Body of pancreas (tissue), 4 donors: ENCODE results near the gene HMG20A. TPM values are rescaled to one million over a fixed set of nuclear protein-coding genes. Genes with fewer than 3 reads are reported as not detected.

Experiments used
- ATAC-seq: fragments of 150-250 bp; one replicate; pipeline ENCODE4 v1.9.1; 2016
- DNase-seq, 4 donors: peaks; one replicate each; pipeline ENCODE4 v3.0.0-alpha.2; 2019
- H3K27ac ChIP-seq, 4 donors: fragments of 200-600 bp; sonication (generic); 1 replicate in 3 of 4; 2 replicates in 1 of 4; pipeline versions ENCODE4 v1.5.1 to v1.6.1; 2016 to 2019; ENCODE audit warnings: mild to moderate bottlenecking in 1 of 4, mixed read lengths in 1 of 4, moderate library complexity in 1 of 4
- H3K27me3 ChIP-seq, 2 donors: fragments of 200-600 bp; sonication (generic); one replicate each; pipeline ENCODE4 v1.6.0; 2016; ENCODE audit warnings: mild to moderate bottlenecking in 1 of 2
- H3K36me3 ChIP-seq, 2 donors: fragments of 200-600 bp; sonication (generic); replicated peaks in 1 of 2; 2 replicates each; pipeline ENCODE4 v1.5.1; 2016; ENCODE audit warnings: low read depth in 2 of 2; ENCODE audit not compliant: insufficient read depth in 1 of 2
- H3K4me1 ChIP-seq: fragments of 200-600 bp; sonication (generic); one replicate; pipeline ENCODE4 v1.6.0; 2016
- H3K4me3 ChIP-seq, 2 donors: fragments of 200-600 bp; sonication (generic); 1 replicate in 1 of 2; 2 replicates in 1 of 2; pipeline ENCODE4 v1.5.1; 2016 to 2019
- H3K9me3 ChIP-seq, 3 donors: fragments of 200-600 bp; sonication (generic); 1 replicate in 2 of 3; 2 replicates in 1 of 3; pipeline ENCODE4 v1.5.1; 2016
- POLR2A ChIP-seq, 3 donors: fragments of 450-650 bp; IDR thresholded peaks; one replicate each; pipeline ENCODE4 v1.6.1; 2016; ENCODE audit warnings: antibody characterized with exemption in 3 of 3, mild to moderate bottlenecking in 2 of 3
- WGBS, 2 donors: methylation state at CpG; one replicate each; pipeline ENCODE4 v1.1.5; 2017; 5-methylcytosine and 5-hydroxymethylcytosine counted together
- intact Hi-C: fragments of 100-400 bp; cut with DNase I; formaldehyde crosslinking; loops from one replicate; pipeline ENCODE4 v1.15.1; 2023
- total RNA-seq, 2 donors: library from RNA; depleted of rRNA; stranded (reverse); fragments of >200 nt; gene quantifications; one replicate each; pipeline ENCODE4 v1.1.0, GENCODE V29; 2016
- TF ChIP-seq, protein P1 (sequence below), 7 experiments: fragments of 450-650 bp in 4 of 7; fragments of 200-600 bp in 3 of 7; sonication (generic) in 3 of 7; IDR thresholded peaks; one replicate each; pipeline ENCODE4 v1.5.1; 2016 to 2019; ENCODE audit warnings: antibody characterized with exemption in 7 of 7

HMG20A gene
- total RNA-seq, 2 donors from 2014 or later, result 21.8 to 59.0 TPM

DNA sequence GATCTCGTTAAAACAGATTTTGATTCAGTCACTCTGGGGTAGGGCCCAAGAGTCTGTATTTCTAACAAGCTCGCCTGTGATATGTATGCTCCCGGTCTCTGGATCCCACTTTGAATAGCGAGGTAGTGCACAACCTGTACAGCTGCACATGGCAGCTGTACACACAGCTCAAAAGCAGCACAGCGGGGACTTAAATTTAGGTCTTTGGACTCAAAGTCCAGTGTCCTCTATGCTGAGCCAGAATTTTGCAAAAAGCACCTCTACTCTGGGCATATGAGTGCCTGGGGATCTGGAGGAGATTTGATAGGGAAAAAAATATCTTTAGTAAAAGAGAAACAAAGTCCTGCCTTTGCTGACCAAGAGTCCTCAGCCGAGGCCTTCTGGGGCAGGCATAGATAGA, 83.1 kb downstream of the HMG20A start:
- TF ChIP-seq POLR2A (IDR thresholded peaks at IDR 0.05), result no peak
- TF ChIP-seq, protein P1, sequence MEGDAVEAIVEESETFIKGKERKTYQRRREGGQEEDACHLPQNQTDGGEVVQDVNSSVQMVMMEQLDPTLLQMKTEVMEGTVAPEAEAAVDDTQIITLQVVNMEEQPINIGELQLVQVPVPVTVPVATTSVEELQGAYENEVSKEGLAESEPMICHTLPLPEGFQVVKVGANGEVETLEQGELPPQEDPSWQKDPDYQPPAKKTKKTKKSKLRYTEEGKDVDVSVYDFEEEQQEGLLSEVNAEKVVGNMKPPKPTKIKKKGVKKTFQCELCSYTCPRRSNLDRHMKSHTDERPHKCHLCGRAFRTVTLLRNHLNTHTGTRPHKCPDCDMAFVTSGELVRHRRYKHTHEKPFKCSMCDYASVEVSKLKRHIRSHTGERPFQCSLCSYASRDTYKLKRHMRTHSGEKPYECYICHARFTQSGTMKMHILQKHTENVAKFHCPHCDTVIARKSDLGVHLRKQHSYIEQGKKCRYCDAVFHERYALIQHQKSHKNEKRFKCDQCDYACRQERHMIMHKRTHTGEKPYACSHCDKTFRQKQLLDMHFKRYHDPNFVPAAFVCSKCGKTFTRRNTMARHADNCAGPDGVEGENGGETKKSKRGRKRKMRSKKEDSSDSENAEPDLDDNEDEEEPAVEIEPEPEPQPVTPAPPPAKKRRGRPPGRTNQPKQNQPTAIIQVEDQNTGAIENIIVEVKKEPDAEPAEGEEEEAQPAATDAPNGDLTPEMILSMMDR (IDR thresholded peaks at IDR 0.05), result no peak
- peaks cover 41% of the 10 kb centered on the region for H3K4me1 ChIP-seq
- no peak overlapping the region for H3K27ac ChIP-seq
- H3K9me3 ChIP-seq, result no peaks in the 10 kb centered on the region
- 87 to 92% methylated on average over 5 of the region's 6 CpGs for WGBS, 2 donors
- no peak overlapping the region for H3K4me3 ChIP-seq
- ATAC-seq (no peak), DNase-seq (no peak)
- intact Hi-C loops, result no loop called here
- no peaks in the 10 kb centered on the region for H3K36me3 ChIP-seq
- H3K27me3 ChIP-seq, result no peaks in the 10 kb centered on the region

DNA sequence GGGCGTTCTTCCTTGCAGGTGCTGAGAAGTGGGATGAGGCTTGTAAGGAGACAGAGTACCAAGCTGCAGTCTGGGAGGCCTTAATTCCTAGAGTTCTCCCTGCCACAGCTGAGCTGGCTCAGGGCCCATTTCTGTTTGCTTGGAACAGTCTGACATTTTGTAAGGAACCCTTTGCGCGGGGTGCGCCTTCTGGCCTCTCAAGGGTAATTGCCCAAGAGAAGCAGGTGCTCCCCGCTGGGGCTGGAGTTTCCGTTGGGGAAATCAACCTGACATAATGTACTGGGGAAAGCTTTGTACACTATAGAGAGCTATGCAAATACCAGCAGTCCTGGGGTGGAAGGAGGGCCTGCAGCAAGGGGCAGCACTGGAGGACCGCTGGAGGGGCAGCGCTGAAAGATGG, 83.6 kb downstream of the HMG20A start:
- no peaks in the 10 kb centered on the region for H3K9me3 ChIP-seq
- TF ChIP-seq, protein P1 (IDR thresholded peaks at IDR 0.05), result no peak
- TF ChIP-seq POLR2A (IDR thresholded peaks at IDR 0.05), result no peak
- no peaks in the 10 kb centered on the region for H3K36me3 ChIP-seq
- intact Hi-C loops, result no loop called here
- 86 to 92% methylated on average over 7 to 8 of the region's 8 CpGs for WGBS, 2 donors
- no peak overlapping the region for H3K27ac ChIP-seq
- H3K4me1 ChIP-seq, result peaks cover 44% of the 10 kb centered on the region
- H3K4me3 ChIP-seq, result no peak overlapping the region
- DNase-seq (peak in 2 of 4 donors; percentile 27 to 40), ATAC-seq (no peak)
- H3K27me3 ChIP-seq, result no peaks in the 10 kb centered on the region

DNA sequence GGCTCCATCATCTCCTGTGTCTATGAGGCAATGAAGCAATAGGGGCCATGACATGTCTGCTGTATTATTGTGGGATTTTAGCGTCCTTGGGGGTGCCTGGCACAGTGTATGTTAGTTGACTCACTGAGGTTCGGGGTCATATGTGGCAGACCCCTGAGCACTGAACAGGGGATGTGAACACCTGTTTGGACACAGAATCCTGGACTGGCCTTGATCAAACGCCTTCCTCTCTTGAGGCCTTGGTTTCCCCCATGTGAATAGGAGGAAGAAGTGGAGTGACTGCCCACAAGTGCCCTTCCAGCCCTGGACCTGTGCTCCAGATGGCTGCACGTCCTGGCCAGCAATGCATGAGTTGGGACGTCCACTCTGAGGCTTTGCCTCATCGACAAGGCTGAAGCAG, 84.2 kb downstream of the HMG20A start:
- Histone ChIP-seq H3K27ac (no peak overlapping the region), H3K4me3 (no peak overlapping the region), H3K9me3 (no peaks in the 10 kb centered on the region), H3K4me1 (peaks cover 44% of the 10 kb centered on the region), H3K27me3 (no peaks in the 10 kb centered on the region), H3K36me3 (no peaks in the 10 kb centered on the region)
- ATAC-seq (no peak), DNase-seq (no peak)
- TF ChIP-seq POLR2A (IDR thresholded peaks at IDR 0.05), result no peak
- intact Hi-C loops, result no loop called here
- 83 to 90% methylated on average over 5 to 6 of the region's 6 CpGs for WGBS, 2 donors

DNA sequence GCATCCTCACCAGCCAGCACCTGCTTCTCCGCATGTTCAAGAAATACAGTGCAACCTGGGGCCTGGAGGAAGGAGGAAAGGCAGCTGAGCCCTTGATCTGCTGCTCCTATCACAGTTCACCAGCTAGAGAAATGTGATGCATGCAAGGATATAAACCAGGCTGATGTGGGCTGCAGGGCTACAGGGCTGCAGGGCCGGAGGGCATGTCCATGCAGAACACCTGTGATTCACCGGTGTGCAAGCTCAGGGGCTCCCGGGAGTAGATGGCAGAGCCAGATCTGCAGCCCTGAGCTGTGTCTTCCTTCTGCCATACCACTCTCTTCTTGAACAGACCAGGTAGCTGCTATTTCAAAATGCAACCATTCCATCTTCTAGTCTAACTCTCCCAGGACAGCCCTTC, 84.9 kb downstream of the HMG20A start:
- no peak for ATAC-seq
- Histone ChIP-seq H3K4me3 (no peak overlapping the region), H3K9me3 (no peaks in the 10 kb centered on the region), H3K4me1 (peaks cover 44% of the 10 kb centered on the region), H3K36me3 (no peaks in the 10 kb centered on the region), H3K27ac (peak overlapping the region in 1 of 4 donors; percentile 90), H3K27me3 (no peaks in the 10 kb centered on the region)
- TF ChIP-seq, protein P1 (IDR thresholded peaks at IDR 0.05), result no peak
- no peak for TF ChIP-seq POLR2A (IDR thresholded peaks at IDR 0.05)
- intact Hi-C loops, result no loop called here
- WGBS, 2 donors, result 89 to 94% methylated on average over 4 of the region's 4 CpGs
- no peak for DNase-seq

DNA sequence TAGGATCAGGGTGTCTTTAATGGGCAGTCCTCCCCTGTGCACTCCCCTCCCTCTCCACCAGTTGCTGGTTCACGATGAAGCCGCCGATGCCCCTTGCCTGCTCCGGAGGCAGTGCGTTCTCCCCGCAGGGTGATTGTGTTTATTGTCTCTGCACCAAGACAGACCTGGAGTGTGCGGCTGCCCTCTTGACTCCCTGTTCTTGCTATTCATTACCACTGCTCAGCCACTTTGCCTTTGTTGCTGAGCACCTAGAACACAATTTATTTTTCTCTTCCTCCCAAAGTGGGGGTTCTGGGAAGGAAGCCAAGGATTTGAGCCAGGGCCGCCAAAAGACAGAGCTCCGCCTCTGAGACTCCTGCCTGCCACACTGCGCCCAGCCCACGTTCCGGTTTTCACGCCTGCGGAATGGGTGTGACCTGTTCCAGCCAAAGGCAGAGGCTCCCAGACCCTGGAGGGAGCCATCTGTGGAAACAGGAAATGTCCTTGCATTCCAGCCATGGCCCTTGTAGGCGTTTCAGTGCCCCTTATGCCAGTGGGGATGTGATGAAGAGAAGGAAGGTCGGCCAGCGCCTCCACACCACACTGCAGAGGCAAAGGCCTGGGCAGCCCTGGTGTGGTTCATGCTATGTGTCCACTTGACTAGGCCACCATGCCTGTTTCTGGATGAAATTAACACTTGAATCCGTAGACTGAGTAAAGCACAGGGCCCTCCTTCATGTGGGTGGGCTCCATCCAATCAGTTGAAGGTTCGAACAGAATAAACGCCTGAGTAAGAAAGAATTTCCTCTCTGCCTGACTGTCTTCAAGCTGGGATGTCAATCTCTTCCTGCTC, 85.8 kb downstream of the HMG20A start:
- H3K4me3 ChIP-seq, result no peak overlapping the region
- no peak for TF ChIP-seq POLR2A (IDR thresholded peaks at IDR 0.05)
- TF ChIP-seq, protein P1 (IDR thresholded peaks at IDR 0.05), result peak in 1 of 7 experiments; percentile 14
- peak; percentile 49 for ATAC-seq
- WGBS, 2 donors, result 58 to 67% methylated on average over 17 to 20 of the region's 20 CpGs
- intact Hi-C loops, result no loop called here
- H3K27ac ChIP-seq, result peak overlapping the region; percentile 80 to 90 (median 88)
- H3K36me3 ChIP-seq, result no peaks in the 10 kb centered on the region
- peak; percentile 52 to 64 (median 60) for DNase-seq
- no peaks in the 10 kb centered on the region for H3K9me3 ChIP-seq
- H3K4me1 ChIP-seq, result peaks cover 44% of the 10 kb centered on the region
- H3K27me3 ChIP-seq, result no peaks in the 10 kb centered on the region
